IPS DF 4.7 (cell line): ENCODE data around the gene UBE2E2.

ENCODE experiments used
- DNase-seq: peaks from one replicate; pipeline ENCODE4 v3.0.0-alpha.2; 2013; ENCODE audit warnings: low spot score; ENCODE audit errors: extremely low read depth

The UBE2E2 gene

GRCh38 chr3:23387286-23387918, 184.3 kb downstream of the UBE2E2 start:
- no peak for DNase-seq

DNA sequence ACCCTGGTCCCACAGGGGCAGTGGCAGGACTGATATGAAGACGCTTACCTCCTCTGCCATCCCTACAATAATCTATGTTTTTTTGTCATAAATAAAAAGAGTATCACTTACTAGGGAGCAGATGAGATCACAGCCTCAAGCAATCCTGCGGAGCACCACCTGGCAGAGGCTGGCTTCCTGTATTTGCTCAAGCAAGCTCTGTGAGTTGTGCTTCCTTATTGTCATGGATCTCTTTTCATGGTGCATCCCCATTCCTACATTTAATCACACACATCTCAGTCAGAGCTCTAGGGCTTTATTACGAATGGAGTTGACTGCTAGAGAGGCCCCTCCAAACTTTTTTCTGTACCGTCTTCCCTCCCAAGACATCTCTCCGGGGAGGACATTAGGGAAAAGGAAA, 186.0 kb downstream of the UBE2E2 start:
- DNase-seq = peak; percentile 38

- no peak for DNase-seq
Measured at GRCh38 chr3:23389686-23390085, 186.6 kb downstream of the UBE2E2 start.

GRCh38 chr3:23390446-23390845, 187.3 kb downstream of the UBE2E2 start:
- DNase-seq = no peak

- DNase-seq = no peak
Measured at GRCh38 chr3:23390989-23391553, 187.9 kb downstream of the UBE2E2 start.

DNA sequence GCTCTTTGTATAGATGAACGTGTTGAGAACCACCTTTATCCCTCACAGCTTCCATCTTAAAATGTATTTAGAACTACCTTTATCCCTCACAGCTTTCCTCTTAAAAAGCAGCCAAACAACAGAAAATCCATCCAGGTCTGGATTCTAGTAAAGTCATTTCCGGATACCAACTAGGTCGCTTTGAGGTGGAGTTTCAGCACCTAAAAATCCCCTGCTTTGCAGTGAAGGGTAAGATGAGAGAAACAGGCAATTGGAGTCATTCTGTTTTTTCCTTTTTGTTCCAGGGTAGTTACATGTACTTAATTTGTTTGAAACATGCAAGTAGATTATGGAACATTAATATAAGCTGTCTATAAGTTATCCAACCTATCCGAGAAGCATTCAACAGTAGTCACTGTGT, 192.0 kb downstream of the UBE2E2 start:
- no peak for DNase-seq

GRCh38 chr3:23396746-23397145, 193.6 kb downstream of the UBE2E2 start:
- DNase-seq = no peak

GRCh38 chr3:23399221-23399620, 196.1 kb downstream of the UBE2E2 start:
- DNase-seq = no peak

DNA sequence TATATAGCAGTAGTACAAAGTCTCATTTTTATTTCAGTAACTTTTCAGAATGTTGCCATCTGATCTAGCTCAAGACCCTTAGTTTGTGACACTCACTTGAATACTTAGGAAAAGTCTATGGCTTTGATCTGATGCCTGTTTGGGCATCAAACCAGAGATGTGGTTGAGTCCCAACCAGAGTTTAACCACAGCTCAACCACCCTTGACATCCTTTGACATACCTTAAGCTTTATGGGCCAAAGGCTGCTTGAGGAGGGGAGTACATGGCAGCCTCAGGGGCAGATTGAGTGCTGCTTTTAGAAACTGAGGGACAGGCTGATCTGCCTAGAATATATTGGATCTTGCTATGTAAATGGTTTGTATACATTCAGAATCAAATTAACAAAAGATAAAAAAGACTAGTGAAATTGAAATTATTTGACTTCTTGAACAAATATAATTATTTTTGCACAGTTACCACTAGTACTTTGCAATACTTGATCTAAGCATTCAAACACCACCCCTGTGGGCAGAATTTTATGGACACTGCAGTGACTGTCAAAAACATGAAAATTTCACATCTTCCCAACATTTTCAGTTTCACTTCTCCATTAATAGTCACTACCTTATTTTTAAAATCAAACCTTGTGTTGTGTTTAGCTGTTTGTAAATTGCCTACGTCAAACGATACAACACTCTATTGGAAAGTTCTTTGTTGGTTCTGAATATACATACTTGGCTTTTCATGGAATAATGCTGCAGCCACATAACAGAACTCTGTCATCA, 199.8 kb downstream of the UBE2E2 start:
- DNase-seq = no peak

DNA sequence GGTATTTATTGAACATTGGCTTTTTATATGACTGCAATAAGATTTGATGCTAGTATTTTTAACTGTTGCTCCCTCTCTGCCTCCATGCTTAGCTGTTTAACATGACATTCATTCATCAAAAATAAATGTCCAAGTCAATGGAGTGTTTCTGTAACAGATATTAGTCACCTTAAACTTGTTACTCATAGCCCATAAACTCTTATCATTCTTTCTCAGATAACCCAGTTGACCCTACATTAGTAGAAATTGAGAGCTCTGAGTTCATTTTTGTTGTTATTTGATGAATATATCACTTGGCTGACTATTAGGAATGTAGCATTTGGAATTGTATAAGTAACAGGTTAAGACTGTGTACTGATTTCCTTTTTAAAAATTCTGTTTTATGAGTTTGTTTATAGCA, 201.1 kb downstream of the UBE2E2 start:
- DNase-seq = no peak

DNA sequence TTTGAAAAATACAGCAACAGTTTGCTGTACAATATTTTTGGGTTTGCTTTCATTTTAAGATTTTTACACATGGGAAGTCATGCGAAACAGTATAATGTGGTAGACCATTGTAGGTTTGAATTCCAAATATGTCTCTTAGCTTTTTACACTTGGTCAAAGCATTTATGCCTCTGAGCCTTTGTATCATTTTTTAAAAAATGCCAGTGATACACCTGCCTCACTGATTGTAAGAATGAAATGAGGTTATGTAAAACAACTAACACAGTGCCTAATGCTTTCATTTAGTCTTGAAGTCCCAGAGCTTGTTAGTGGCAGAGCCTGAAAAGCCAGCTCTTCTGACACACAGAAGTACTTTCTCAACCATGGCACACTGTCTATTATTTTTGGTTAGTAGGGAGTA, 202.0 kb downstream of the UBE2E2 start:
- DNase-seq = no peak

- no peak for DNase-seq
Measured at GRCh38 chr3:23406601-23407000, 203.5 kb downstream of the UBE2E2 start.

GRCh38 chr3:23418026-23418425, 214.9 kb downstream of the UBE2E2 start:
- DNase-seq = no peak

GRCh38 chr3:23421811-23422516, 218.8 kb downstream of the UBE2E2 start:
- no peak for DNase-seq

DNA sequence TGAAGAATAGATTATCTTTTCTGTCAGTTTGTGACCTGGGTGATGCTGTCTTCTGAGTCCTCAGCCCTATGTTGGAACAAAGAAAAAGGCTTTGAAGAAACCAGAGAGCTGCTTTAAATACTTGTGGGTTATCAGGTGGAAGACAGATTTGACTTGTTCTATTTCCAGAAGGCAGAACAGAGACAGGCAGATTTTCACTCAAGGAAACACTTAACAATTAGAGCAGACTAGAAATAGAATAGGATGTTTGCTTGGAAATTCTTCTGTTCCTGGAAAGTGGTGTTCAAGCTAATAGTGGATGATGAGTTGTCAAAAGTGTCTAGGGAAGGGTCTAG, 219.4 kb downstream of the UBE2E2 start:
- DNase-seq = no peak

- no peak for DNase-seq
Measured at GRCh38 chr3:23425410-23425809, 222.3 kb downstream of the UBE2E2 start.

DNA sequence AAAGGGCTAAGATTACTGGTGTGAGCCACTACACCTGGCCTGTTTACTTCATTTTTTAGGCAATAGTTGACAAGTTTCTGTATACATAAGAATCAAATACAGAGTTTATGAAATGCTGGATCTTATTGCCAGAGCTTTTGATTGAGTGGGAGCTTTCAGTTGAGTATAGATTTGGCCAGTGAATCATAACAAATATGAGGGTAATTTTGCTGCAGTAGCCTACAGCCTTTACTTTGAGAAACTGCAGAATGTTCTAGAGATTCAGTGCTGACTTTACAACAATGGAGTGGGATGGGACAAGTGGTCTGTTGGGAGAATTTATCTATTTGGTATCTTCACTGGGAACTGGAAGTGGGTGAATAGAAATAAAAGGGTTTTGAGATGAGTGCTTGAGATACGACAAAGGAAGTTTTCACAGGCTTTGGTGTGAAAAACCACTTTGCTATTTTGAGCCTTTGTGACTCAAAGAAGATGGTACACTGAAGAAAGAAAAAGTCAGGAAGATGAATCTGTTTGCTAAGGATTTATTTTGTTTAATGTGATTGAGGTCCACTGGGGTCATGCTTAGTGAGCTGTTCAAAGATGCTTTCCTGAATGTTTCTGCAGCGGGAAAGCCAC, 227.8 kb downstream of the UBE2E2 start:
- DNase-seq = no peak

GRCh38 chr3:23431764-23432163, 228.6 kb downstream of the UBE2E2 start:
- no peak for DNase-seq

DNA sequence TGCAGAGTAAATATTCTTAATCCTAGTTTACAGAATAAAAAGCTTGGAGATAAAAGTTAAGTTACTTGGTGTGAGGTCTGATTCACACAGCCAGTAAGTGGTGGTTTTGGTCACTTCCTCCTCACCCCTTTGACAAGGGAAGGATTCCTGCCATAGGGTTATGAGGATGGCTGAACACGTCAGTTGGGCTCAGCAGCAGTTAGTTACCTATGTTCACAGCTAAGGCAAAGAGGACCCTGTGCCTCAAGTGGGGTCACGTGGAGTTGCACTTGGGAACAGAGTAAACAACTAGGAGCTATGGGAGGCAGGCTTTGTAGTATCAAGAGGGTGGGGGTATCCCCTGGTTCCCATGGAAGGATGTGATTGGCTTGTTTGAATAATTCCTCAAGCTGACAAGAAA, 232.2 kb downstream of the UBE2E2 start:
- no peak for DNase-seq

GRCh38 chr3:23435904-23436303, 232.8 kb downstream of the UBE2E2 start:
- no peak for DNase-seq

- no peak for DNase-seq
Measured at GRCh38 chr3:23437484-23438145, 234.5 kb downstream of the UBE2E2 start.
